ENCODE results near the gene SCARB1.

The SCARB1 gene

DNA sequence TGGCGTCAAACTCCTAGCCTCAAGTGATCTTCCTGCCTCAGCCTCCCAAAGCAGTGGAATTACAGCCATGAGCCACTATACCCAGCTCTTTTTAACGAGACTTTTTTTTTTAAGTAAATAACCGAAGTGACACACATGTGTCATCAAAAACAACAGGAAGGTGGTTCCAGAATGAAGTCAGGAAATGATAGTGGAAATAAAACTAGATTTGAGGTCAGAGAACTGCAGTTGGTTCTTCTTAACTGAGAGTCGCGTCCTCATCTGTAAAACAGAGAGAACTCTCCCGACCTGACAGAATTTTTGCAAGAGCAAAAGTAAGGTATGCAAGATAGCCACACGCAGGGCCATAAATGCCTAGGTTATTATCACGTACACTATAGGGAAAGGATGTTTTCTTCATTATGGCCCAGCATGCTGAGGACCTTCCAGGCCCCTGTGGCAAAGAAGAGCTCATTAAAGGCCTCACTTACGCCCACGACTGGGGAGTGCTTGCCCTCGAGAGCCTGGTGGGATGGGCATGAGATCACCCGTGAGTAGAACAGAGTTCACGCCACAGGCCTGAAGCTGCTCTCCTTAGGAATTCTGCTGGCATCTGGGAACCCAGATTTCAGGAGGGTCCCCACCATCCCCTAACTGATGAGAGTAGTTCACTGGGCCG lies 67.2 kb downstream of the SCARB1 start:
- no peak for DNase-seq (ENCODE audit: low read depth)

DNA sequence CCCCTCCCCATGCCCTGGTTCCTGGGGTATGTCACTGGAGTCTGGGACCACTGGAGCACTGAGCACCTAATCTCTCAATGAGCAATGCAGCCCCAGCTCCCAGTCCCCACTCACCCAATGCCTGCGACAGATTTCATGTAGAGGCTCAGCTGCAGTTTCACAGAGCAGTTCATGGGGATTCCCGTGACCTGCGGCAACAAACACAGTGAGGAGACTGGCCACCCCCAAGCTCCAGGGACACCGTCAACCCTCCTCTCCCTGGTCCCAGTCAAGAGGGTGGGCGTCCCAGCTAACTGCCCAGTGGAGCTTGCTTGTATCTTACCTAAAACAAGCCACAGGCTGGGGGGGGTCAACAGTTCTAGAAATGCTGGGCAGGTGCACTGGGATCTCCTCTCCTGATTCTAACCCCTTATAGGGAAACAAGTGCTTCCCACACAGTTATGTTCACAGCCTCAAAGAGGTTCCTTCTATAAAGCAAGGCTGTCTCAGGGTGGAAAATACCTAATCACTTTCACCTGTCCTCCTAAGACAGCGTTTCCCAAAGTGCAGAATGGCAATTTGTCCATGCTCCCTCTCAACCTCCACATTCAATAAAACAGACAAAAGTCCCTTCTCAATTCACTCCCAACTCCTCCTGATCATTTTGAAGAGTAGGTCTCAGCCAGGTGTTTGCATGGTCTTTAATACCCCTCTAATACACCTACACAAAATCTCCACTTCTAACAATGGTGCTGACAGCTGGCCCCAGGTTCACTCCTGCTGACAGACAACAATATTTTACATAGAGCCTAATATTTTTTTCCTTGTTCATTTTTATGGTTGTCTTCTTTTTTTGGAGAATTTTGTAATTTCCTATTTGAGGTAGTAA lies 68.3 kb downstream of the SCARB1 start:
- DNase-seq (ENCODE audit: low read depth) = no peak

DNA sequence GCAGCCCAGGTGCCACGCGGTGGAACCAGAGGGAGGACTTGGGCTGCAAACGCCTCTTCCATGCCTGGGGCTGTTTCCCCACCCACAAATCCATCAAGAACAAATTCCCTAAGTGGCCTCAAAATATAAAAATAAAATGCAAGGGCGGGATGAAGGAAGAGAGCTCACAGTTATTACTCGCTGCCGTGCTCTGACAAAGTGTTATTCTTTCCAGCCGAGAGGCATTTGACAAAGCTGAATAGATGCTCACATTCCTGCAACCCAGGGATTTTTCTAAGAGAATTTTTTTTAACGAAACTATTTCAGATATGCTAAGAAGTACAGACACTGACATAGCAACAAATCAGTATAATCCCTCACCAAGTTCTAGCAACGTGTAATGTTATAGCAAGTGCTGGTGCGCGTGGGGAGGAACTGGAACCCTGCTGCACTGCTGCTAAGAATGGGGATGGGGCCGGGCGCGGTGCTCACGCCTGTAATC lies 70.7 kb downstream of the SCARB1 start:
- DNase-seq (ENCODE audit: low read depth) = no peak

DNA sequence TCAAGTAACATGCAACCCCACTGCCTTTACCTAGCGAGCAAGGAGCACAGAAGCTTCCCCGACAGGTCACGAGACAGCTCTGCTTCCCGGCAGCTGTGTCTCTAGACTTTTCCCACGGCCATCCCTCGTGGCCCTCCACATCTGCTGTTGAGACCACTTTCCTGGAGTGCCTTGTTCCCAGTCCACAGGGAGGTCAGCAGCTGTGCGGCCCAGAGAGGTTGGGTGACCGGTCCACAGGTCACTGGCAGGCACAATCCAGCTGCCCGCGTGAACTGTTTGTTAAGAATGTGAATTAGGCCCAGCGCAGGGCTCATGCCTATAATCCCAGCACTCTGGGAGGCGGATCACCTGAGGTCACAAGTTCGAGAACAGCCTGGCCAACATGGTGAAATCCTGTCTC lies 71.5 kb downstream of the SCARB1 start:
- DNase-seq (ENCODE audit: low read depth) = no peak

DNA sequence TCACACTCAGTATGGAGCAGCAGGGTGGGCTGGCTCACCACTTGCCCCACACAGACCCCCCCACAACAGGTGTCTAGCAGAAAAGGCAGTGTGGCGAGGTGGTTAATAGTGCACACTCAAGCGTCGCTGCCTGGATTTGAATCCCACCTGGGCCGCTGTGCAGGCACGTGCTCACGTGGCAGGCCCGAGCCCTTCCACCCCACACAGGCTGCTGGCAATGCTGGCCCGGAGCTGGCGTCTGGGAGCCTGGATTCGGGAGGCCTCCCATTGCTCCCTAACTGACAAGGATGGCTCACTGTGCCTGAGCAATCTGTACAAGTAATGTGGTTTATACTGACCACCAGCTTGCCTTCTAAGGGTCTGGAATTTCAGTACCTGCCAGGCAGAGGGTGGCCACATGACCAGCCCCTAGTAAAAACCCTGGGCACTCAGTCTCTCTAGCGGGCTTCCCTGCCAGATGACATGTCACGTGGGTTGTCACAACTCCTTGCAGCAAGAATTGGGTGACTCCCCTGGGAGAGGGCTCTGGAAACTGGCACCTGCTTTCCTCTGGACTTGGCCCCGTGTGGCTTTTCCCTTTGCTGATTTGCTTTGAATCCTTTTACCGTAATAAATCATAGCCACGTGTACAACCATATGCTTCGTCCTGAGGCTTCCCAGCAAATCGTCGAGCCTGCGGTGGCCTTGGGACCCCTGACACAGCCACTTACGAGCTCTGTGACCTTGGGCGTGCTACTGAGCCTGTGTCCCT lies 72.8 kb downstream of the SCARB1 start:
- DNase-seq (ENCODE audit: low read depth) = no peak

DNA sequence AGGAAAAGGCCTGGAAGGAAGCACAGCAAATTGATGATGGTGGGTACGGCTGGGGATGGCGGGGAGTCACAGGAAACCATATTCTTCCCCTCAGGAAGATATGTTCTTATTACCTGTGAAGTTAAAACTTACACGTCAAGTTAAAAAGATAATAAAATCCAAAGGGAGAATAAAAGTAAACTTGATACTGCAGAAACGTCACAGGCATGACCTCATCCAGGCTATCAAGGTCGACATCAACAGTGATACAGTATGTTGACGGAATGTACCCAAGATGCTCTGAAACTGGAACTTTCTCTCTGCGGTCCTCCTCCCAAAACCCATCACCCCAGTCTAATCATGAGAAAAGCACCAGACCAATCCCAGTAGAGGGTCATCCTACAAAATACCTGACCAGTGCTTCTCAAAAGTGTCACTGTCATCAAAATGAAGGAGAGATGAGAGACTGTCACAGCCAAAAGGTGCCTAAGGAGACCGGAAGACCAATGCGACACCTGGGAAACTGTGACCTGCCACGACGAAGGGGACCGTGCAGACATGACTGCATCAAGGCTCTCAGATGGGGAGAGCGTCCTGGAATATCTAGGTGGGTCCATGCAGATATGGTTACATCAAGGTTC lies 74.6 kb downstream of the SCARB1 start:
- DNase-seq (ENCODE audit: low read depth) = no peak

DNA sequence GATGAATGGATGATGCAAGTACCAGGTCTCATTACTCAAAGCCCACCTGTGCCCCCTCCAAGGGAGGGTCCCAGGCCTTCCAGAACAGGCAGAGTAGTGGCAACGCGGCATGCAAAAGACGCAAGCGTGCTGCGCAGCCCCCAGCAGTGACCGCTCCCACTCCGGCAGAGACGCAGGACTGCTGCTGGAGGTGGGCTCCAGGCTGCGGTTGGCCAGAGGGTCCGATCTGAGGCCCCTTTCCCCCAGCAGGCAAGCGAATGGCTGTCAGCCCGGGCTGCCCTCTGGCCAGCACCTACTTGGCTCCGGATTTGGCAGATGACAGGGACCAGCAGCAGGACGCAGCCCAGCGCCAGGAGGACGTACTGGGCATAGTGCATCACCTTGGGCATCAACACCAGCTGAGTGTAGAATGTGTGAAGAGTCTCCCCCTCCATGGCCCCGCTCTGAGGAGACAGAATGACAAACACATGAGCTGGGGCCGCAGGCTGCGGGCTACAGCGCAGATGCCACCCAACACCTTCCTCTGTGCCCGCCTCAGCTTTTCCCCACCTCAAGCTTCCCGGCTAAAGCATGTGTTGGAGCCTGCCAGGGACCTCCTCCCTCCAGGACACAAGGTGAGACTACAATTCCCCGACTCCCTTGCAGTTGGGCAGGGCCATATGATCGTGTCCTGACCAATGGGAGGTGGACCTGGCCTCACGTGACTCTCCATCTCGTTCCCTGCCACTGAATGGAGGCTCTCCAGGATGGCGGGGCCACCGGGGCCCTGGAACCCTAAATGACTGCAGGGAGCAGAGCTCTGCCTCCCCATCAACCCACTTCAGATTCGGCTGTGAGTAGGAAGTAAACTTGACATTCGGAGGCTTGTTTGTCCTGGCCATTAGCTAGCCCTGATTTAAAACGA lies 77.4 kb downstream of the SCARB1 start:
- DNase-seq (ENCODE audit: low read depth) = no peak

DNA sequence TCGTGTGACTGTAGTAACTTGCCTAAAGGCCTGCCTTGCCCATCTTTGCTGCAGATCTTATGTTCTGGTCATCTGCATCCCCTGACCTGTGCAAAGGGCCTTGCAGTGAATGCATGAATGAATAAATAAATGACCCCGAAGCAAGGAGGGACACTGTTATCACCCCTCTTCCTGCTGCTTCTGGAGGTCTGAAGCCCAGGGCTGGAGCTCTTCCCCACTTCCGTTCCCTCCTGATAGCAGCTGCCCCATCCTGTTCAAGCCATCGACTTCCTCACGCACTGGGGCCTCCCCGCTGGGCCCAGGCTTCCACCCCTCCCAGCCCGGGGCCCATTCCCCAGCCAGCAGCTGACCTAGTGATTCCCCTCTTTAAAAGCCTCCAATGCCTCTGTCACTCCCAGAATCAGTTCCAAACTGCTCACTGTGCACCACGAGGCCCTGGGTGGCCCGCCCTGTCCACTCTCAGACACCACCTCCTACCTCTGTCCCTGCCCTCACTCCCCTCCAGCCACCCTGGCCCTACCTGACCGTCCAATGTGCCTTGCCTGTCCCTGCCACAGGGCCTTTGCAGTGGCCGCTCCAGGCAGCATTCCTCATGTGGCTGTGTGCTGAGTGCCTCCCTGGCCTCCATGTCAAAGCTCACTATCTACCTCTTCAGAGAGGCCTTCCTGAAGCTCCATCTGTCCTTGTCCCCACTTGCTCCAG lies 78.6 kb downstream of the SCARB1 start:
- no peak for DNase-seq (ENCODE audit: low read depth)

DNA sequence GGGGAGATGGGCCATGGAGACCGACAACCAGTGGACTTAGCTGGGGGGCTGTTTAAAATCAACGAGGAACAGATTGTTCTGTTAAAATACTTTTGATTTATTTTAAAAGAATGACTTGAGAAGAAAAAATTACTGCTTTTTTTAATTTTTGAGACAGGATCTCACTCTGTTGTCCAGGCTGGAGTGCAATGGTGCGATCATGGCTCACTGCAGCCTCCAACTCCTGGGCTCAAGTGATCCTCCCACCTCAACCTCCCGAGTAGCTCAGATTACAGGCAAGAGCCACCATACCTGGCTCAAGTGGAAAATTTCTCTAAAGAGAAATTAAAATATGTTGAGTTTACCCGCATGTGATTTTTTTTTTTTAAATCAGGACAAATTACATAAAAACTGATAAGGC lies 80.6 kb downstream of the SCARB1 start:
- no peak for DNase-seq (ENCODE audit: low read depth)

DNA sequence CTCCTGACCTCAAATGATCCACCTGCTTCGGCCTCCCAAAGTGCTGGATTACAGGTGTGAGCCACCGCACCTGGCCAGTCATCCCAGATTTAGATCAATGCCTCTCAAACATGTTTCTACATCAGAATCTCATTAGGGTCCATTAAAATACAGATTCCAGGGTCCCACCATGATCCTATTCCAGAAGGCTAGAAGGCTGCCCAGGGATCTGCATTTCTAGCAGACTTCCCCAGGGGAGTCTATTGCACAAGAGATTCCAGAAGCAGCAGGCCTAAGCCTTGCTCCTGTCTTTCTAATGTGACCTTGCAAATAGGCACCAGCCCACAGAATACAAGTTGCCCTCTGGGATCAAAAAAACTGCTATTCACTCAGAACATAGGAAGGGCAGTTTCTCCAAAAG lies 81.5 kb downstream of the SCARB1 start:
- no peak for DNase-seq (ENCODE audit: low read depth)

DNA sequence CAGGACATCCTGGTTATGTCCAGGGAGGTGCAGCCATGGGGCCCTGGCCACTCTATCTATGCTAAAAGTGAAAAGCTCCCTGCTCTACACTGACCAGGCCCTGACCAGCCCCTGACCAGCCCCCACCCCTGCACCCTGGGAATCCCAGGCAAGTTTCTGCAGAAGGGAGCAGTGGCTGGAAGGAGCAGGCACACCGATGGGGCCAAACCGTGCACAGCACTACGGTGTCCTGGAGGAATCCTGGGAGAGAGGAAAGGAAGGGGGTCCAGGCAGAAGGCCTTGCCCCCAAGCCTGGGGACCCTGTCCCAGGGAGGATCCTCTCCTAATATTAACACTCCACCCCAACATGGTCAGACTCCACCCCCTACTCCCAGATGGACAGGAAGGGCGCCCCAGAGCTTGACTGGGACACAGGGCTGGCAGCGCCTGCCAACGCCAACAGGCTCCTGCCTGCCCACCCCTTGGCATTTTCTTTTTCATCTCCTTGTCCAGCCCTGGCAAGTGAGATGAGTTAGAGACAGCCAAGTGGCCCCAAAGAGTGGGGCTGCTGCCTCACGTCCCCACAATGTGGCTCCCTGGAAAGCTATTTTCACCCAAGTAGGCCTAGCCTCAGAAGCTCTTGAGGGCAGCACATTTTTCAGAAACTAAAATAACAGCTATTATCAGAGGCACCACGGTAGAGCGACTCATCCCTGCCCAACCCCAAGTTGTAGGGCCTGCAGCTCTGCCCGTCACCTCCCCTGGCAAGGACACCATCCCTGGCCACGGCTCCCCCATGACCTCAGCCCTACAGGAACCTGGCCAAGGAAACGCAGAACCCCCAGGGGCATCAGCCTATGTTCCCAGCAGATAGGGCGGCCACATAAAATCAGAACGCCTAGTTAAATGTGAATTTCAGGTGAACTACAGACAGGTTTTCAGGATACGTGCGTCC lies 82.6 kb downstream of the SCARB1 start:
- no peak for DNase-seq (ENCODE audit: low read depth)

DNA sequence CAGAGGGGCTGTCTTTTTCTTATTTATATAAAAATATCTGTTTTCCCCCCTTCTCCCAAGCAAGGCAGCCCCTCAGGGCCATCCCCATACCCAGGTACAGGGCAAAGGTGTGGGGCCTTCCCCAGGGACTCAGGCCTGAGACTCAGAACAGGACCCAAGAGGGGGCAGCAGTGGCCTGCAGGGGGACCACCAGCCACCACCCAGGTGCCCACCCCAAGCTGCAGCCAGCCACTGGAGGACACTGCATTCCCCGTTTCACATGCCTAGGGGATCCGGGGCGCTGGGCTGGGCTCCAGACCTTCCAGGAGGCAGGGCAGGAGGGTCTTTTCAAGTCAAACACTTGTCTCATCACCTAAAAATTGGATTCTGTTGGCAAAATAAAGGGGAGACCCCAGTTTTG lies 83.3 kb downstream of the SCARB1 start:
- no peak for DNase-seq (ENCODE audit: low read depth)

DNA sequence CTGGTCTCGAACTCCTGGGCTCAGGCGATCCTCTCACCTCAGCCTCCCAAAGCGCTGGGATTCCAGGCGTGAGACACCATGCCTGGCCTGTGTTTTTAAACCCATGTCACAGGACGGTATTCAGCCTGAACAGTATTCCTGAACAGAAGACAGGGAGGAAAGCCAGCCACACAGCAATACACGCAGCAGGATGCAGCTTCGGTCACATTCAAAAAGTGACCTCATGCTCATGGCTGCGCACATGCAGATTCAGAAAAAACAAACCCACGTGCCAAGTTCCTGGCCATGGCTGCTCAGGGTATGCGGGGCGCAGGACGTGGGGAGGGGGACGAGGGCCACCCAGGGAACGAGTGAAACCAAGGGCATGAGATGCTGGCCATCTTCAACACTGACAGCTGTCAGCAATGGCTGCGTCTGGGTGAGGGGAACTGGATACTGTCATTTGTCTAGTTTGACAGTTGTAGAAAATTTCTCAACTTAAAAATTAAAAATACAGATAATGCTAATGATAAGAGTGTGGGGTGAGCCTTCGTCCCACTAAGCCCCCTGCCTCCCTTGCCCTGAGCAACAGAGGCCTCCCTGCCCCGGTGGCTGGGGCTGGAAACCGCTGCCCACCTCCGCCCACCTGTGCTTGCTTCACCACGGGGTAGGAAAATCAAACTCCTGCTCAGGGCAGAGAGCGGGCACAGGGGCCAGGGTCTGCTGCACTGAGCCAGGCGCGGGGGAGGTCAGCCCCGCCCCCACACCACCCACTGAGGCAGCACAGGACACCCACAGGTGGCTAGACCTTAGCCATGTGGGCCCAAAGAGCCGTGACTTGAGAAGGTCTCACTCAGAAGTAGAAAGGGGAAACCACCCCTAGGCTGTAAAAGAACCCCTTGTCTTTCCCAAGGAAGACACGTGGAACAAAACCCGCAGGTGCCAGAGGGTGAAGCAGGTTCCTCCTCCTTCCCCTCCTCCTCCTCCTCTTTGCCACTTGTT lies 84.2 kb downstream of the SCARB1 start:
- DNase-seq (ENCODE audit: low read depth) = no peak

DNA sequence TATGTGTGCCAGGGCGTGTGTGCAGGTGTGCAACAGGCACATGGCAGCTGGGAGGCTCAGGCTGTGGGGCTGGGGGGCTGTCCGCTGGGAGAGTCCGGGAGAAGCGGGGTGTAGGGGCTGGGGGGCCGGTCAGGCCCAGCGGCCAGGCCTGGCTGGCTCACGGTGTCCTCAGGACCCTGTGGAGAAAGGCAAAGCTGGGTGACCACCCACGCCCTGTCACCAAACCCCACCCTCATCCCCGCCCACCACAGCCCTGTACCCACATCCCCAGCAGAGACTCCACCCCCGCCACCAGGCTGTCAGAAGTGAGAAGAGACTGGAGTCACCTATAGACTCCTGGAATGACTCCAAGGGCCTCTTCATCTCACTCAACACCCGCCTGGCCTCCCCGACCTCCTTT lies 85.3 kb downstream of the SCARB1 start:
- no peak for DNase-seq (ENCODE audit: low read depth)

DNA sequence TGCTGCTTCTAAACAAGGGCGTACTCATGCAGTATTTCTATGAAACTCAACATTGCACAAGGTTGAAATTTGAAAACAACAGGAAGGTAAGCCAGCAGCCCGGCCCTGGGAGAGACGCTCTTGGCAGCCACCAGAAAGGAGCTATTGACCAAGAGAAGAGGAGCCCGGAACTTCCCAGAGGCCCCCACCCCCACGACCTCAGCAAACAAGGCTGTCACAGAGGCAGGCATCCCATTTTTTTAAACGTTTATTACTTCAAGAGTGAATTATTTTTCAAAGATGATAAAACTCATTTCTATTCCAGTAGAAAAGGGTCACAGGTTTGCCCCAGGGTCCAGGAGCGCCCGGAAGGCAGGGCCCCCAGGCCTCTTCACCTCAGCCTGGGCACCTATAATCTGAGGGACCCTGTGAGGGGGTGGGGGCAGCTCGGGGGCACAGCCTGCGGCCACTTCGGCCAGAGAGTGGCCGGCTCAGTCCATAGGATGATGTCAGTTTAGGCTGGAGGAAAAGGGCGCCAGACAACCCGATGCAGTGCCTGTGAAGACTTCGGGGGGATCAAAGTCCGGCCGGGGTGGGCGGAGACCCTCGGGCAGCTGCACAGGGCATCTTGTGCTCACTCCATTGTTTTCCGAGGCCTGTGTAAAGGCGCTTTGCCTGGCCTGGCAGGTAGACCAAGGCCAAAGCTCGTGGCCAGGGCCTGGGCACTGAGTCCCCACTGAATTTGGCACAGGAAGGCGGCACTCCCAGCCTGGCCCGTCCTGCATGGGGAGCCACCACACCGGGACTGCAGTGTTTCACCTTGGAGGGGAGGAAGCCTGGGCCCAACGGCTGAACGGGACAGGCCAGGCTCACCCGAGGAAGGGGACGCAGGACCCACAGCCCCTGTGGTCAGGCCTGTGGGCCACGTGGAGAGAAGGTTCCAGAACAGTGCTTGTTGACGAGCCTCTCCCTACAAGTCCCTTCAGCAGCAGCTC lies 86.0 kb downstream of the SCARB1 start:
- DNase-seq (ENCODE audit: low read depth) = no peak

DNA sequence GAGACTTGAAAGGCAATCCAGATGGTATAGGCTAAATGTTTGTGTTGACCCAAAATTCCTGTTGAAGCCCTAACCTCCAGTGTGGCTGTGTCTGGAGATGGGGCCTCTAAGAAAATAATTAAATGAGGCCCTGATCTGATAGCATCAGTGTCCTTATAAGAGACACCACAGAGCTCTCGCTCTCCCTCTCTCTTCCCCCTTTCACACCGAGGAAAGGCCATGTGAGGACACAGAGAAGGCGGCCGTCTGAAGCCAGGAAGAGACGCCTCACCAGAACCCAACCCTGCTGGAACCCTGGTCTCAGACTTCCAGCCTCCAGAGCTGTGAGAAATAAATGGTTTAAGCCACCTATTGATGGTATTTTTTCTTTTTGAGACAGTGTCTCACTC lies 87.5 kb downstream of the SCARB1 start:
- DNase-seq (ENCODE audit: low read depth) = no peak
